Gastroesophageal sphincter (tissue), 3 donors: Measurements from ENCODE around the gene ZDHHC16.

Experiments
- EP300 ChIP-seq: sonication (generic); formaldehyde crosslinking; IDR thresholded peaks from one replicate; pipeline ENCODE4 v1.6.1; 2017; ENCODE audit warnings: antibody characterized with exemption, mild to moderate bottlenecking
- POLR2A ChIP-seq, 2 donors: fragments of 450-650 bp; IDR thresholded peaks; one replicate each; pipeline ENCODE4 v1.6.1; 2017; ENCODE audit warnings: antibody characterized with exemption in 2 of 2, mild to moderate bottlenecking in 2 of 2, moderate library complexity in 1 of 2
- TF ChIP-seq, protein P1 (sequence below), 4 experiments: fragments of 200-600 bp in 2 of 4; fragments of 450-650 bp in 2 of 4; sonication (generic) in 1 of 4; IDR thresholded peaks; one replicate each; pipeline ENCODE4 v1.5.1; 2017 to 2019; ENCODE audit warnings: antibody characterized with exemption in 4 of 4, mild to moderate bottlenecking in 2 of 4, moderate library complexity in 2 of 4

GRCh38 chr10:97456034-97456685 lies 10.2 kb downstream of the ZDHHC16 start:
- TF ChIP-seq, protein P1, sequence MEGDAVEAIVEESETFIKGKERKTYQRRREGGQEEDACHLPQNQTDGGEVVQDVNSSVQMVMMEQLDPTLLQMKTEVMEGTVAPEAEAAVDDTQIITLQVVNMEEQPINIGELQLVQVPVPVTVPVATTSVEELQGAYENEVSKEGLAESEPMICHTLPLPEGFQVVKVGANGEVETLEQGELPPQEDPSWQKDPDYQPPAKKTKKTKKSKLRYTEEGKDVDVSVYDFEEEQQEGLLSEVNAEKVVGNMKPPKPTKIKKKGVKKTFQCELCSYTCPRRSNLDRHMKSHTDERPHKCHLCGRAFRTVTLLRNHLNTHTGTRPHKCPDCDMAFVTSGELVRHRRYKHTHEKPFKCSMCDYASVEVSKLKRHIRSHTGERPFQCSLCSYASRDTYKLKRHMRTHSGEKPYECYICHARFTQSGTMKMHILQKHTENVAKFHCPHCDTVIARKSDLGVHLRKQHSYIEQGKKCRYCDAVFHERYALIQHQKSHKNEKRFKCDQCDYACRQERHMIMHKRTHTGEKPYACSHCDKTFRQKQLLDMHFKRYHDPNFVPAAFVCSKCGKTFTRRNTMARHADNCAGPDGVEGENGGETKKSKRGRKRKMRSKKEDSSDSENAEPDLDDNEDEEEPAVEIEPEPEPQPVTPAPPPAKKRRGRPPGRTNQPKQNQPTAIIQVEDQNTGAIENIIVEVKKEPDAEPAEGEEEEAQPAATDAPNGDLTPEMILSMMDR (IDR thresholded peaks at IDR 0.05): no peak
- TF ChIP-seq POLR2A (IDR thresholded peaks at IDR 0.05): no peak
- no peak for TF ChIP-seq EP300
